ENCODE measurements around the gene IL22. TPM values are rescaled to one million over a fixed set of nuclear protein-coding genes. Genes with fewer than 3 reads are reported as not detected.
A peak's percentile ranks its signal among the peaks of the same experiment; 100 is the strongest.

Gene IL22
- total RNA-seq, 6 experiments from 2014 or later = not detected

DNA sequence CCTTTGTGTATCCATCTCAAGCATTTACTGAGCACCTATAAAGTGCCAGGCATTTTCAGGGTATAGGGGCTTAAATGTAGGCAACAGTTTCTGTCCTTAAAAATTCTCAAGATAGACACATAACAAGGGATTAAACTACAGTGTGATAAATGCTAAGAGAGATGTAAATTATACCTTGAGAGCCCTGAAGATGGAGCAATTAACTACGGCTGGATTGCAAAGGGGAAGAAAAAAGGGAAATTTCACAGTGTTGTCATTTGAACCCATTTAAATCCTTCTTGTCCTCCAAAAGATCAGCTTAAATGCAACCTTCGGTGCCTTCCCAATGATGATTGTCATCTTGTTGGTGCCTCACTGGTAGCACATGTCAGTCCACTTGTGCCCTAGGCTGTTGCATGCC lies 16.3 kb downstream of the IL22 start:
- Mint-ChIP-seq H3K27ac (0 out of 2 replicates have a peak overlapping the region, but pooled peaks have one; percentile 64), H3K9me3 (no peaks in the 10 kb centered on the region), H3K27me3 (ENCODE audit: insufficient read depth) (peaks cover 7% of the 10 kb centered on the region), H3K36me3 (ENCODE audit: low read depth) (no peaks in the 10 kb centered on the region), H3K4me3 (peak overlapping the region; percentile 60), H3K4me1 (ENCODE audit: low read depth) (peaks cover 50% of the 10 kb centered on the region)
- TF ChIP-seq, protein P1, sequence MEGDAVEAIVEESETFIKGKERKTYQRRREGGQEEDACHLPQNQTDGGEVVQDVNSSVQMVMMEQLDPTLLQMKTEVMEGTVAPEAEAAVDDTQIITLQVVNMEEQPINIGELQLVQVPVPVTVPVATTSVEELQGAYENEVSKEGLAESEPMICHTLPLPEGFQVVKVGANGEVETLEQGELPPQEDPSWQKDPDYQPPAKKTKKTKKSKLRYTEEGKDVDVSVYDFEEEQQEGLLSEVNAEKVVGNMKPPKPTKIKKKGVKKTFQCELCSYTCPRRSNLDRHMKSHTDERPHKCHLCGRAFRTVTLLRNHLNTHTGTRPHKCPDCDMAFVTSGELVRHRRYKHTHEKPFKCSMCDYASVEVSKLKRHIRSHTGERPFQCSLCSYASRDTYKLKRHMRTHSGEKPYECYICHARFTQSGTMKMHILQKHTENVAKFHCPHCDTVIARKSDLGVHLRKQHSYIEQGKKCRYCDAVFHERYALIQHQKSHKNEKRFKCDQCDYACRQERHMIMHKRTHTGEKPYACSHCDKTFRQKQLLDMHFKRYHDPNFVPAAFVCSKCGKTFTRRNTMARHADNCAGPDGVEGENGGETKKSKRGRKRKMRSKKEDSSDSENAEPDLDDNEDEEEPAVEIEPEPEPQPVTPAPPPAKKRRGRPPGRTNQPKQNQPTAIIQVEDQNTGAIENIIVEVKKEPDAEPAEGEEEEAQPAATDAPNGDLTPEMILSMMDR (IDR thresholded peaks at IDR 0.05) = peak; percentile 42
- no peak for DNase-seq

DNA sequence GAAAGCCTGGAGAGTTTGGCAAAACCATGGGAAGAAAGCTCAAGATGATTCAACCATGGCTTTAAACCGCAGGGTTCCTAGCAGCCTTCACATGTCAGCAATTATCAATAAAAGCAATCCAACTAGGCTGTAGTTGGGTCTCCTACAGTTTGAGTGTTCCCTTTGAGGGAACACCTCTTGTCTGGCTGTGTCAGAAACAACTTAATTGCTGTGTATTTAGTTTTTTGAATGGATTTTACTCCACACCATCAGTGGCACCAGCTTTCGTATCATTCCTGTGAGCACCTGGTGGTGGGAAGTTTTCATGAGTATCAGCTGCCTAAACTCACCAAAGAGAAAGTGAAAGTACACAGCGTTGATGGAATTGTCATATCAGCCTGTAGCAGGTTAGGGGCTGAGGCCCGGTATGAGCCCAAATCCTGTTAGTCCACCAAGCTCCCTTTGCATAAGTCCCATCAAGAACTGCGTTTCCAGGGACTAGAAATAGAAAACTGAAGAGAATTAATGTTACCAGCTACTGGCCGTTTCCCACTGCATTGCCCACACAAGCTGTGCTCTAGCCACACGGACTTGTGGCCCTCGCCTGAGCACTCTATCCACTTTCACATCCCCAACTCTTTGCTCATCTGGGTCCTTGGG lies 16.9 kb downstream of the IL22 start:
- no peak overlapping the region for H3K27ac Mint-ChIP-seq
- H3K4me1 Mint-ChIP-seq (ENCODE audit: low read depth) = peaks cover 50% of the 10 kb centered on the region
- H3K27me3 Mint-ChIP-seq (ENCODE audit: insufficient read depth) = peaks cover 9% of the 10 kb centered on the region
- TF ChIP-seq, protein P1 (IDR thresholded peaks at IDR 0.05) = no peak
- peak overlapping the region; percentile 60; the same call in 1 of the 2 replicates for H3K4me3 Mint-ChIP-seq
- no peak for DNase-seq
- H3K36me3 Mint-ChIP-seq (ENCODE audit: low read depth) = no peaks in the 10 kb centered on the region
- no peaks in the 10 kb centered on the region for H3K9me3 Mint-ChIP-seq

DNA sequence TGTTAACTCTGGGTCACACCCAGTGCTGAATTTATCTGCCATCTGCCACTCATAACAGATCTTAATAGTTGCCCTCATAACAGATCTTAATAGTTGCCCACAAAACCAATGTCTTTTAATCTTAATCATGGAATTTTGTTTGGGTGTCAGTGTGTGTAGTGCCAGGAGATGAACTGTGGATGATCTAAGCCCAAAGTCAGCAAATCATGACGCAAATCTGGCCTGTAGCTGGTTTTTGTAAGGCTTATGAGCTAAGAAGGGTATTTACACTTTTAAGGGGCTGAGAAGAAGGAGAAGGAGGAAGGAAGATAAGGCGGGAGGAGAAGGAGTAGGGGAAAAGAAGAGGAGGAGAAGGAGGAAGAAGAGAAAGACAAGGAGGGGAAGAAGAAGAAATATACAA lies 17.8 kb downstream of the IL22 start:
- Mint-ChIP-seq H3K4me1 (ENCODE audit: low read depth) (peaks cover 41% of the 10 kb centered on the region), H3K4me3 (no peak overlapping the region), H3K9me3 (no peaks in the 10 kb centered on the region), H3K27ac (no peak overlapping the region), H3K36me3 (ENCODE audit: low read depth) (no peaks in the 10 kb centered on the region), H3K27me3 (ENCODE audit: insufficient read depth) (peaks cover 15% of the 10 kb centered on the region)
- TF ChIP-seq, protein P1 (IDR thresholded peaks at IDR 0.05) = no peak
- DNase-seq = no peak

DNA sequence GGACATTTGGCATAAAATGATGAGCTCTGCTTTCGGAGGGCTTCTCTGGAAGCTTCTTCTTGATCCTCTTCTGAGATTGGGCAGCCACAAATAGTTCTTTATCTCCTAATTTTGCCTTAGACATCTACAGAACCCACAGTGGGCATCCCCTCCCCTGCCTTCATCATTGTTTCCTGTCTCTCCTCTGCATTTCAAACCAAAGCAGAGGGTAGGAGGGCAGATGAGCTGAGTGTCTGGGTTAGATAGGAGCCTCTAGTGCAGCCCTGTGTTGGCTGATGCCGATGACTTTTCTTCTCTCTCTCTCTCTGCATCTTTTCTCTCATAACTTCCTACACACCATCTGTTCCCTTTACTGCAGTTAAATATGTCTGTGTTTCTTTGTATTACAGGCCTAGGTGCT lies 19.3 kb downstream of the IL22 start:
- no peak overlapping the region for H3K27ac Mint-ChIP-seq
- TF ChIP-seq, protein P1 (IDR thresholded peaks at IDR 0.05) = no peak
- H3K4me1 Mint-ChIP-seq (ENCODE audit: low read depth) = peaks cover 27% of the 10 kb centered on the region
- H3K9me3 Mint-ChIP-seq = no peaks in the 10 kb centered on the region
- no peak overlapping the region for H3K4me3 Mint-ChIP-seq
- H3K27me3 Mint-ChIP-seq (ENCODE audit: insufficient read depth) = peaks cover 18% of the 10 kb centered on the region
- no peak for DNase-seq
- H3K36me3 Mint-ChIP-seq (ENCODE audit: low read depth) = no peaks in the 10 kb centered on the region

DNA sequence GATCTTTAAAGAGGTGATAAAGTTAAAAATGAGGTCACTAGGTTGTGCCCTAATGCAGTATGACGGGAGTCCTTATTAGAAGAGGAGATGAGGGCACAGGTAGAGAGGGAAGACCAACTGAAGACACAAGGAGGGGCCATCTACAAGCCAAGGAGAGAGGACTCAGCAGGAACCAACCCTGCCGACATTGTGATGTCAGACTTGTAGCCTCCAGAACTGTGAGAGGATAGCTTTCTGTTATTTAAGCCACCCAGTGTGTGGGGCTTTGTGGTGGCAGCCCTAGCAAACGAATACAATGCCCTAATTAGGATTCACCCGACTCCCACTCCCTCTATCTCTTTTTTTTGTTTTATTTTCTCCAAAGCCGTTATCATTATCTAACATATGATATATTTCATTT lies 19.9 kb downstream of the IL22 start:
- no peak overlapping the region for H3K4me3 Mint-ChIP-seq
- peaks cover 22% of the 10 kb centered on the region for H3K27me3 Mint-ChIP-seq (ENCODE audit: insufficient read depth)
- H3K4me1 Mint-ChIP-seq (ENCODE audit: low read depth) = peaks cover 21% of the 10 kb centered on the region
- no peak overlapping the region for H3K27ac Mint-ChIP-seq
- H3K36me3 Mint-ChIP-seq (ENCODE audit: low read depth) = no peaks in the 10 kb centered on the region
- H3K9me3 Mint-ChIP-seq = no peaks in the 10 kb centered on the region
- TF ChIP-seq, protein P1 (IDR thresholded peaks at IDR 0.05) = no peak
- DNase-seq = no peak
